GM19193 (cell line): ENCODE data around the gene SNX8.

ENCODE experiments used
- POLR2A ChIP-seq: IDR thresholded peaks from 4 replicates; pipeline ENCODE4 v1.6.1; 2011; ENCODE audit not compliant: insufficient read depth, insufficient read length; ENCODE audit errors: extremely low read depth

SNX8 gene

DNA sequence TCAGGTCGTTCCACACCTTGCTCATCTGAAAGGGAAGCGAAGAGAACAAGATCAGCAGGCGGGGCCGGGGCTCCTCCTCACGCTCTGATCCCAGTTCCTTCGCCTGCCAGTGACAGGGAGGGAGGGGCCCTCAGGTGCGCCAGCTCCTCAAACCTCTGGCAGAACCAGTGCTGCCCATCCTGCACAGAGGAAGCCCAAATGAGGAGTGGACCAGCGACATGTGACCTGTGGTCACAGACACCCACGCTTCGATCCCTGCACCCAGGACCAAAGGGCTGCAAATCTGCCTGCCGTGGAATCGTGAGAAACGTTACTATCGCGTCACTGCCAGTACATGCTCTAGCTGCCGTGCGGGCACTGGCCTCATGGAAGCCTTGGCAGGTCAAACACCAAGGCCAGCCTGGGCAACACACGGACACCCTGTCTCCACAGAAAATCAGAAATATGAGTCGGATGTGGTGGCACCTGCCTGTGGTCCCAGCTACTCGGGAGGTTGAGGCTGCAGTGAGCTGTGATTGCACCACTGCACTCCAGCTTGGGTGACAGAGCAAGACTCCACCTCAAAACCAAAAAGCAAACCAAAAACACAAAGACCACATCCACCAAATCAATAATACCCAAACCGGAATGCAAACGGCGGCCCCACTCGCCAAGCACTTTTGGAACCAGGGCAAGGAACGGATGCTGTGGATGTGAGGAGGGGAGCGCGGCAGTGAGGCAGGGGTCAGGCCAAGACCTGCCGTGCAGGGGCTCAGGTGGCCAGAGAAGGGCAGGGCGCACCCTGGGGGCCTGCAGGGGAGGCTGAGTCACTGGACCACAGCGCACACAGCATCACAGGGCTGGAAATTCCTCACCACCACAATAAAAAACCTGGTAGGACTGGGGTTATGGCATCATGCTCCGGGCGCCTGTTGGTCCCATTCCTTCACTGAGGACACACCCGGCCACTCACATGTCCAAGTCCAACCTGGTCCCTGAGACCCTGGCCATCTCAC is 58.8 kb downstream of the SNX8 start:
- no peak for TF ChIP-seq POLR2A

DNA sequence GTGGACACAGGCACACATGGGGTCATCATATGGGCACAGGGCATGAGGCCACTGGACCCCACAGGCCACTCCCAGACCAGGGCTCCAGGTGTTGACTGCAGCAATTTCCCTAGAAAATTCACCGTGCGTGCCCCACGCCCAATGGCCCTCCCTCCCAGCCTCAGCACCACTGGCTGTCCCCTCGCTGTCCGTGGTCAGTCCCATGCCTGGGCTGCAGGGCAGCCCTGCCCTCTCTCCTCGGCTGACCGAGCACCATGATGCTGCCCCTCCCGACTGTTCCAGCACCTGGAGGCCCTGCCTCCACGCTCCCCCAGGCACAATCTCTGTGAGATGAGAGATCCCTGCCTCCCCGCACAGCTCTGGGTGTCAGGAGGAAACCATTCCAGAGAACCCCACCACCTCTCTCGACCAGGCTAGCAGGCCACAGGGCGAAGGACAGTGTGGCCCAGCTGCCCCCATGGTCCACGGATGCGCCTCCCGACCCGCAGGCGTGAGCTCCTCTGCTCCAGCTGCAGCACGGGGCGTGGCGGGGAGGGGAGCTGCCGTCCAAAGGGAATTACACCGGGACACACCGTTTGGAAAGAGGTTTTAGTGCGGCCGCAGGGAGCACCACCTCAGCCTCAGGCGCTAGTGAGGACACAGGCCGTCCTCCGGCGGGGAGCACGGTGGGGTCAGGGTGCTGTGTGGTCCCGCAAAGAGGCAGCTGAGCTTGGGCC is 59.7 kb downstream of the SNX8 start:
- no peak for TF ChIP-seq POLR2A

DNA sequence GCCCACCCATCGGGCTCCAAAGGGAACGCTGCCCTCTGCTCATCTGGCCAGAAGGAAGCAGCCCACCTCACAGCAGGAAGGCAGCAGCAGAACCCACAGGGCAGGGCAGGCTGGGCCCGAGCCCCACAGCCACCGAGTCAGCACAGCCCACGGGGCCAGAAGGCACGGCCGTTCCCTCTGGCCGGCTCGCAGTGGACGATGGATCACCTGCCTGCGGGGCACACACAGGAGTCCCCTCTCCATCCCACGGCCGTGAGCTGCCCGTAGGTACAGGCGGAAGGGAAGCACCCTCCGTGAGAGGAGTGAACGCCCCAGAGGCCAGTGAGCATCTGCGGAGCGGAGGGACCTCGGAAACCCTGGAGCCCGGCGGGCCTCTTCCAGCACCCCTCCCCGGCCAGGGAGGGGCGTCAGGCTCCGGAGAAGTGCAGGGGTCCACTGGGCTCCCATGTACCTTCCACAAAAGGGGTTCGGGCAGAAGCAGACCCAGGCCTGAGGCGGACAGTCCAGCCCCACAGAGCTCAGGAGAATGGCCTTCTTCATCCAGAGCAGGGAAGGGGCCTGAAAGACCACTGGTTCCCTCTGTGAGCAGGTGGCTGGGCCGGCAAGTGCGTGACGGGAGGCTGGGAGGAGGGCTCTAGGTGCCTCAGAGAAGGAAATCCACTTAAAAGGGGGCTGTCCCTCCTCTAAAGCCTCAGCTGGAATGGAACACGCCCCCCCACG is 60.6 kb downstream of the SNX8 start:
- TF ChIP-seq POLR2A: no peak

DNA sequence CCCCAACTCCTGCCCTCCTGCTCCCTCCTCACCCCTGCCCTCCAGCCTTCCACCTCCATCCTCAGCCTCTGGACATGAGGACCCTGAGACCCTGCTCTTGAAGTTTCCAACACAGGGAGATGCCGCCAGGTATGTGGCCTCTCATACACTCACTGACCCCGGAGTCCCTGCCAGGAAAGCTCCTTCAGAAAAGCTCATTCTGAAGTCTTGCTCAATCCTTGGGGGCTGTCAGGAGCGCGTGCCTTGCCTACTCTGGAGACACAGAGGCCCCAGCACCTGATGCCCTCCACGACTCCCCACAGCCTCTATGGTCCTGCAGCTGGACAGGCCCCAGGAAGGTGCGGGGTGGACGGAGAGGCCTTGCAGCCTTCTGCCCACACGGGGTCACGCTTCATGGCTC is 61.2 kb downstream of the SNX8 start:
- no peak for TF ChIP-seq POLR2A

DNA sequence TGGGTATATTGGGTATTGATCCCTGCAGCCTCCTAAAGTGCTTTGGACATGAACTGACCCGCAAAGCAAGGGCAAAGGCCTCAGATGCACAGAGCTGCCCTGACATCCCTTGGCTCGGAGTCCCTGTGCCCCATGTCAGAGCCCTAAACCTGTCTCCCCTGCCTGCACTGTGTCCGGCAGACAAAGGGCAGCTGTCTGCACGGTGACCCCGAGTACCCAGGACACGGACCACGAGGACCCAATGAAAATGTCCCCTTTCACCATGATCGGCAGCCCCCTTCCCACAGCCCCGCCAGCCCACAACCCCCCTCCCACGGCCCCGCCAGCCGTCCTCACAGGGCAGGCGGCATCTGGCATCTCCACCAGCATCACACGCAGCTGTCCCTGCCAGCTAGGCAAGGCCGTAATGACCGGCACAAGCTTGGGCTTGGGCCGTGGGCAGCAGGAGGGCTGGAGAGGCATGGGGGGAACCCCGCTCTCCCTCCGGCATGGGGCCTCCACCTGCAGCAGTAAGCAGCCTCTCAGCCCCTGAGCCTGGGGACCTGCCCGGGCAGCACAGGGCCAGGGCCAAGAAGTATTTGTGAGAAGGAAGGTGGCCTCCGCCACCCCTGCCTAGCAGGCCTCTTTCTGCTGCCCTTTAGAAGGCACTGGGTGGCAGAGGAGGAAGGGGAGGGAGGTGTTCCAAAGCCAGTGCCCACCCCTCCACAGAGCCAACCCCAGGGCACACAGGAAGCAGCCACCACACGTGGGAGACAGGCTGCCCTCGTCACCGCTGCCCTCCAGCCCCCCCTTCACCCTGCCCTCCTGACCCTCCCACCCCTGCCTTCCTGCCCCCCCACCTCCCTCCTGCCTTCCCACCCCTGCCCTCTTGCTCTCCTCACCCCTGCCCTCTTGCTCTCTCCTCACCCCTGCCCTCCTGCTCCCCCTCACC is 62.1 kb downstream of the SNX8 start:
- TF ChIP-seq POLR2A: no peak

DNA sequence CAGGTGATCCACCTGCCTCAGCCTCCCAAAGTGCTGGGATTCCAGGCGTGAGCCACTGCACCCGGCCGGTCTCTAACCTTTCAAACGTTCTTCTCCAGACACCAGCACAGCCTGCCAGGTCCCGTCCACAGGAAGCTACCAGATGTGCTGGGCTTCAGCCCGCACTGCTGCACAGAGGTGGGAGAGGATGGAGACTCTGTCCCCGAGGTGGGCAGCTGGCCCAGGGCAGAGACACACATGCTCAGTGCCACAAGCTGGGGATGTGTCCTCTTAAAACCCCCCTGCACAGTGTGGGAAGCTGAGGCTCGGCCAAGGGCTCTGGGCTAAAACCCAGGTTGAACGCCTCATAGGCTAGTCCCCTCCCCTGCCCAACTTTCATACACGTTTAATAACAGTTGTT is 62.9 kb downstream of the SNX8 start:
- TF ChIP-seq POLR2A: no peak

DNA sequence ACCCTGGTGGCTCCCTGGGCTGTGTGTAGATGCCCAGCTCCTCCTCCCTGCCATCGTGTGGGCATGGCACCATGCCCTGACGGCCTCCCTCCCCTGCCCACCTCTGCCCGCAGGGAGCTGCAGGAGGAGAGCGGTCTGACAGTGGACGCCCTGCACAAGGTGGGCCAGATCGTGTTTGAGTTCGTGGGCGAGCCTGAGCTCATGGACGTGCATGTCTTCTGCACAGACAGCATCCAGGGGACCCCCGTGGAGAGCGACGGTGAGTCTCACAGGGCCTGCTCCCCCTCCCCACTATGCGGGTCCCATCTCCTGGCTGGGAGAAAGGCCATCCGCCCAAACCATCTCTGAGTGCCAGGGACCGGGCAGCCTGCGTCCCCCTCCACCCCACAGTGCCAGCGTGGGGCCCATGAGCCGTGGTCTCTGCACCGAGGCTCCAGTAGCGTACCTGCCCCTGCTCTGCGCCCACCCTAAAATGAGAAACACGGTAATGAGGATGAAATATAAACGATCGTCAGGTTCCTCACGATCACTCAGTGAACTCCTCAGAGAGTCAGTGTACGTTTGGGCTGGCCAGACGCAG is 64.4 kb downstream of the SNX8 start:
- peak; percentile 14 for TF ChIP-seq POLR2A

DNA sequence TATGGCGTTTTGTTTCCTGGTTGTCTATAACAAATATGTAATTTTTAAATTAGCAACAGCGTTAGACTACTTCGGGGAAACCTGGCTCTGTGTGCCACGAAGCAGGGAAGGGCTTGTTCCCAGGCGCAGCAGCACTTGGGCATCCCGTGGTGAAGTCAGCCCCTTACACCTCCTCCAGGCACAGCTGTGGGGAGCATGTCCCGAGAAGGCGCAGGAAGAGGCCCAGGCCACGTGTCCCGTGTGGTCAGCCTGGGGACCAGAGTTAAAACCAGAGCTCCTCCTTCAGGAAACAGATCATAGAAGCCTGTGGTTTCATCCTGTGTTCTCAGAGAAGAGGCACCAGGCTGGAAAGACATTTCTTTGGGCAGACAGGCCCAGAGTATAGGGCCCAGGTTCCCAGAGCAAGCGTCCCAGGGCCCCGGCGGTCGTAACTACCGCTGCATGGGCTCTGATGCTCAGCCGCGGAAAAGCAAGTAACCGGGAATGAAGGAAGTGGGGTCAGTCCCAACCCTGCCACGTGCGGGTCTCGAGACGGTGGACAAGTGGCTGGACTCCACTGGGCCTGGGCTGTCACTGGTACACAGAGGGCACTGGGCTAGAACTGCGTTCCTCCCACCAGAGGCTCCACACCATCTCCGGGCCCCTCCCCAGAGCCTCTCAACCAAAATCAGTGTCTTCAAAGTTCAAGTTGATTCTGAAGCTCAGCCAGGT is 65.1 kb downstream of the SNX8 start:
- TF ChIP-seq POLR2A: peak; percentile 14

DNA sequence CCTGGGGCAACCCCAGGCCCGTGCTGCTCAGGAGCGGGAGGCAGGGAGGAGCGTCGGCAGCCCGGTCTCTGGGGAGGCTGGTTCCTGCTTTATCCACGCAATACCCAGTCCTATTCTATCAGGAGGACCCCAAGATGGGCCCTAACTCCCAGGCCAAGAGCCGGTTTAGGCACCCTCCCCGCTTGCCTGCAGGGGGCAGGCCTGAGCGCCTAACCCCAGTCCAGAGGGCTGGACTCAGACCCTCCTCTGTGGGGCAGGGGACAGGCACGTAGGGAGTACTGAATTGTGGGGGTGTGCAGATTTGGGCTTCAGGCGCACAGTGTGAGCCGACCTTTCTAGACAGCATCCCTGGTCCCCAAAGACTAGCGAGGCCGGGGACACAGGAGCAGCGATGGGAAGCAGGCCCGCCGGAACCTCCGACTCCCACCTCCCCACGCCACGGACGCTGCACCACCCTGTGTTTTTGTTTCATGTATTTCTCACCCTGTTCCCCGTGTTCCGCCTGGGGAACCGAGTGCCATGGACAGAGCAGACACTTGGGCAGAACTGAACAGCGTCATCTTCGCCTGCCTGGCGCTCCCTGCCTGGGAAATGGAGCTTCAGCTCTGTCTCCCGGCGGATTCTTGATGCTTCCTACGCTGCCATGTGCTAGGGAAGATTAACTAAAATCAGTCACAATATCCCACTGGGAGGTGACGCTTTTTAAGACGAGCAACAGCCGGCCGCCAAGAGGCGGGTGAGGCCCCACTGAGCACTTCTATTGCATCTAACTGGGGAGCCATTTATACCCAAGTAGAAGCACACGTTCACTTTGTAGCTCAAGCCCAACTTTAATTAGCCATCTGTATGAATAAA is 66.9 kb downstream of the SNX8 start:
- TF ChIP-seq POLR2A: no peak

DNA sequence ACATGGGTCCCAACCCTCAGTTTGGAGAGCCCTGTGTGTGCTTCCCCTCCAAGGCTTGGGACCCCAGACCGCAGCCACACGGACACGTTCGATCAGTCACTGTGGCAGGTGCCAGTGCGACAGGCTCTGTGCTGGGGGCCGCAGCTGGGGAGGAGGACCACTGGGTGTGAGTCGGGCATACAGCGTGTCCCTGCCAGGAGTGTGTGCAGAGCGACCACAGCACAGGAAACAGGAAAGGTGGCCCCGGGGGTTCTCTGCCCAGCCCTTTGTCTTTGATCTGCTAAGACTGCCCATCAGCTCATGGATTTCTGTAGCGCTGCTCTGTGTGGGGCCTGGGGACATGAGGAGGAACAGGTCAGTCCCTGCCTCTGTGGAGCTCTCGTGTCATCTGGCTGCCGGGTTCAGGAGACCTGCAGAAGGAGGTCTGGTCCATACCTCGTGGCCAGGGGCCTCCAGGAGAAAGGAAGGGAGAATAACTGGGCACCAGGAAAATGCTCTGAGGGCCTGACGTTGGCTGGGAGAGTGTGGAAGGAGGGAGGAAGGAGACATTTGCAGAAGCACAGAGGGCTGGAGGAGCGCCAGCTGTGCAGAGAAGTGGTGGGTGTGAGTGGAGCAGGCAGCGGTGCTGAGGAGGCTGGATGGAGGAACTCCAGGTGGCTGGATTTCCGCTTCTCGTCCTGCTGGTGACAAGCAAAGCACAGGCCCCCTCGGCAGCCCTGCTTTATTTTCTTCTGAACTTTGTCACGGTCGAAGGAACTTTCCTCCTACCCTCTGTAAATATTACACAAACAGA is 68.2 kb downstream of the SNX8 start:
- no peak for TF ChIP-seq POLR2A

DNA sequence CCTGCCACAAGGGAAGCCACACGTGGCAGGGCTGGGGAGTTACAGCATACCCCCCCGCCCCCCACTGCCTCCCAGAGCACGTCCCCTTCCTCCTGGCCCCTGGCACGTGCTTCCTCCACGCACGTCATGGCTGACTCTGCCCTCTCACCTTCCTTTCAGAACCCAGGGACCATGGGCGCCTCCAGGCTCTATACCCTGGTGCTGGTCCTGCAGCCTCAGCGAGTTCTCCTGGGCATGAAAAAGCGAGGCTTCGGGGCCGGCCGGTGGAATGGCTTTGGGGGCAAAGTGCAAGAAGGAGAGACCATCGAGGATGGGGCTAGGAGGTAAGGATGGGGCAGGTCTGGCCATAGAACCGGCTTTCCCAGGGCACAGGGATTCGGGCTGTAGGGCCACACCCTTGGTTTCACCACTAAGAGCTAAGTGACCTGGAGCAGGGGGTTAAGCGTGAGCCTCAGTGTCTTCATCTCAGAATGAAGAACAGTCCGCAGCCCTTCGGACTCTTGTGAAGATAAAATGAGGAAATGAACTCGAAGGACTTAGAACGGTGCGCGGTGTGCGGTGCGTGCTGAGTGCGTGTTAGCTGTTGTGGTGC is 69.7 kb downstream of the SNX8 start:
- TF ChIP-seq POLR2A: no peak

DNA sequence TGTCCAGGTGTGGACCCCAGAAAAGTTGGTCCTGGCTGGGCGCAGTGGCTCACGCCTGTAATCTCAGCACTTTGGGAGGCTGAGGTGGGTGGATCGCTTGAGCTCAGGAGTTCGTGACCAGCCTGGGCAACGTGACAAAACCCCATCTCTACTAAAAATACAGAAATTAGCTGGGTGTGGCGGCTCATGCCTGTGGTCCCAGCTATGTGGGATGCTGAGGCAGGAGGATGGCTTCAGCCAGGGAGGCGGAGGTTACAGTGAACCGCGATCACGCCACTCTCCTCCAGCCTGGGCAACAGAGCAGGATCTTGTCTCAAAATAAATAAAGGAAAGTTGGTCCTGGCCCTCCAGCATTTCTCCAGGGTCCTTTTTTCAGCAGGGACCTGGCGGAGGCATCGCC is 70.8 kb downstream of the SNX8 start:
- no peak for TF ChIP-seq POLR2A
